GM10847 (cell line): ENCODE data around the gene DIP2C.

Experiments used
- POLR2A ChIP-seq: IDR thresholded peaks from 2 replicates; pipeline ENCODE4 v1.6.1; 2011; ENCODE audit not compliant: insufficient read length; ENCODE audit errors: extremely low read depth

DIP2C gene

DNA sequence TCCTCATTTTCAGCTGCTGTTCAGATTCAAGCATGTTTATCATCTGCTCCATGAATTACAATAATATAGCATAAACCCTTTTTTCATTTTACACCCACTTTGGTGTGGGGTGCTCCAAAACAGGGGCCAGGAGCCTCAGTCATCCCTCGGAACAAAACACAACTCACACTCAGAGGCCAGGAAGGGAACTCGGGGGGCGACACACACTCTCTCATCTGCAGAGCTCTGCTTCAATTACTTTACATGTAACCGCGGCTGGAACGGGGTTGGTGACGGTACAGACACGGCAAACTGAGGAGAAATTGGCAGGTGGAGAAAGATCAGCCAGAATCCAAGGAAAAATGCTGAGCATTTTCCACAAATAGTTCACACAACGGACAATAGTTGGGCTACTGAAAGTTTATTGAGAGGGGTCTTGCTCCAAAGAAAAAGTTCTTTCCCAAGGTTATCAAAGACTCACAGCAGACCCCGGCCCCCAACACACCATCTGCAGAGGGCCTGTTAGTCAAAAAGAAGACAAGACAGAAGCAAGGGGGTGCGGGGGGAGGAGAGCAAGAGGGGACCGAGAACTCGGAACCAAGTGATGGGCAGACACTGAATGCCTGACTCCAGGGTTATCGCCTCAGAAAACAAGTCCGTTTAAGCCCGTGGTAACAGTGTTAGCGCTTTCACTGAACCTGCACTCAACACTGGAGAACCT, 20.5 kb downstream of the DIP2C start:
- TF ChIP-seq POLR2A, result no peak

DNA sequence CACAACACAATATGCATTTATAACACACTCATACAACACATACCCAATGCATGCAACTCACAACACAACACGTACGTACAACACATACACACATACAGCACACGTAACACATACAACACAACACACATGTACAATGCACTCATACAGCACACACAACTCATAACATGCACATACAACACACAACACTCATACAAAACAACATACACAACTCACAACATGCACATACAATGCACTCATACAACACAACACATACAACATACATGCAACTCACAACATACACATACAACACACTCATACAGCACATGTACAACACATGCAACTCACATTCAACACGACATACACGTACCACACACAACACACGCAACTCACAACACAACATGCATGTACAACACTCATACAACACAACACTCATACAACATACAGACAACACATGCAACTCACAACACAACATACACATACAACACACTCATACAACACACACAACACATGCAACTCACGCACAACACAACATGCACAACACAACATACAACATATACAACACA, 21.8 kb downstream of the DIP2C start:
- no peak for TF ChIP-seq POLR2A

GRCh38 chr10:667096-667495, 22.4 kb downstream of the DIP2C start:
- TF ChIP-seq POLR2A, result no peak

- no peak for TF ChIP-seq POLR2A
Measured at GRCh38 chr10:666237-667012, 23.0 kb downstream of the DIP2C start.

DNA sequence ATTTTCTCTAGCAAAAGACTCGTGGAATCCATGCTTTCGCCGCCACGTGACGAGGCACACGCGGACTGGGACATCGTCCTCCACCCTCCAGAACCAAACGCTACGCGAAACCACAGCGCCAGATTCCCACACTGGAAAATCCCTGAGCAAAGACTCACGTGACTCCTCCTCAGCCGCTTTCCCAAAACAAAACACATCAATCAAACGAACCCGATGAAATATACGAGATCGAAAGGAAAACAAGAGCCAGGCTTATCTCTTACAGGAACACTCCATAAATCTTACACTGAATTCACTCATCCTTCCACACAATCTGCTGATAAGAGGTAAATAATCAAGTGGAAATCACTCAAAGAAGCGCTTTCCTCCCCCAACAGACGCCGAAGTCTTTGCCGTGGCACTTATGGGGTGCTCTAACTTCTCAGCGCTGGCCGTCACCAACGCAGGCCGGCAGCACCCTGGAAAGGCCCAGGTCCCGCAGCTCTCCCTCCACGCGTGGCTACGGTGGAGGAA, 23.8 kb downstream of the DIP2C start:
- TF ChIP-seq POLR2A, result no peak

GRCh38 chr10:664893-665292, 24.6 kb downstream of the DIP2C start:
- TF ChIP-seq POLR2A, result no peak

DNA sequence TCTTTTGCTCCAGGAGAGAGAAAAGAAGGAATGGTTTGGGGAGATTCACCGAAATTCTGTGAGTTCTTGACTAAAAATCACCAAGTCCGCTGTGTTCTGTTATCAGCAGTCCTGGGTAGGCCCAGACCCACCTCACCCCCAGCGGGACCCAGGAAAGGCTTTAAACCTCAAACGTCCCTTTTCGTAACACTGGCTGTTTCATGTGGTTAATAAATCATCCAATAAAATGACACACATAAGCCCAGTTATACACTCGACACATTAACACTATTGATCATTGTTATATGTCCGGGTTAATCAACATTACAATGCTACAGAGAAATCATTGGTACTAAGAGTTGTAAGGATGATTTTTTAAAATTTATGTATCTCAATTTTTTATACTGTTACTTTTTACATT, 25.2 kb downstream of the DIP2C start:
- TF ChIP-seq POLR2A, result no peak

GRCh38 chr10:663831-664251, 25.6 kb downstream of the DIP2C start:
- no peak for TF ChIP-seq POLR2A

DNA sequence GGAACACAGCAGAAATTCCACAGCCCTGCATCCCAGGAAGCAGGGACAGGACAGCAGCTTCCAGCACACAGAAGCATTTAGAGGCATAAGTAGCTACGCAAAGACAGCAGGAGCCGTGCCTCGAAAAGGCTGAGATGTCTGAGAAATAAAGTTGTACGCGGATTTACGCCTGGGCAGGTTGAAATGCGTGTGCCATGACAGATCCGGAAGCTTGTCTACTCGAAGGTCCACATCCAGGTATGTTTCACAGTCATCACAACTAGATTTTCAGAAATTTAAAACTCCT, 26.1 kb downstream of the DIP2C start:
- TF ChIP-seq POLR2A, result no peak

GRCh38 chr10:662686-663465, 26.6 kb downstream of the DIP2C start:
- TF ChIP-seq POLR2A, result no peak

- no peak for TF ChIP-seq POLR2A
Measured at GRCh38 chr10:662223-662605, 27.3 kb downstream of the DIP2C start.

GRCh38 chr10:661597-662222, 27.8 kb downstream of the DIP2C start:
- no peak for TF ChIP-seq POLR2A

- no peak for TF ChIP-seq POLR2A
Measured at GRCh38 chr10:660970-661596, 28.4 kb downstream of the DIP2C start.

DNA sequence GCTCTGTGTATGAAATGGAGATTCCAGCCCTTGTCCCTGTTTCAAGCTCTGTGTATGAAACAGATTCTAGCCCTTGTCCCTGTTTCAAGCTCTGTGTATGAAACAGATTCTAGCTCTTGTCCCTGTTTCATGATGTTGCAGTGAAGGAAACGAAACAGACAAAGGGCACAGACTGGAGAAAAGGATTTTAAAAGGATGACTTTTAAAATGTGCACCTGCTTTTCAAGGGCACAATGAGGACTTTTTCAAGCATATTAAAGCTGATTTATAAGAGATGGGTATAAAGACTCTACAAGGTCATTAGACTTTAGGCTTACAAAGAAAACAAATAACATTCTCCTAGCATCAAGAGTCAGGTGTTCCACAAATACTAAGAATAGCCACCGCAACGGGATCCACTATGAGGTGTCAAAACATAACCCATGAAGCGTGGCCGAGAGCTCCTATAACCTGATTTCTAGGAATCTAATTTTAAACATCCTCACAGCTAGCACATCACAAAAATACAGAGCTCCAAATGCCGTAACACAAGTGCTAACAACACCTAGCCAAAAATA, 29.0 kb downstream of the DIP2C start:
- TF ChIP-seq POLR2A, result no peak

GRCh38 chr10:659688-660141, 29.8 kb downstream of the DIP2C start:
- no peak for TF ChIP-seq POLR2A

DNA sequence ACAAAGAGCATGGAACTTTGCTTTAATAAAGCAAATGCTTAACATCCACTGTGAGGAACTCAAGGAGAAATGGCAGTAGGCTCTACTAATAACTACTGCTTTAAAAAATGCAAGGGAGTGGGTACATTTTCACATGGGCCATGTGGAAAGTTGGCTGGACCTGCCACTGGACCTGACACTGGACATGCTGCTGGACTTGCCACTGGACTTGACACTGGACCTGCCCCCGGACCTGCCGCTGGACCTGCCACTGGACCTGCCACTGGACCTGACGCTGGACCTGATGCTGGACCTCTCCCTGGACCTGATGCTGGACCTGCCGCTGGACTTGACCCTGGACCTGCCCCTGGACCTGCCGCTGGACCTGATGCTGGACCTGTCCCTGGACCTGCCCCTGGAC, 32.6 kb downstream of the DIP2C start:
- no peak for TF ChIP-seq POLR2A
